Pancreas (tissue), 10 donors: ENCODE results near the gene SCD5. TPM values are rescaled to one million over a fixed set of nuclear protein-coding genes. Genes with fewer than 3 reads are reported as not detected.
A peak's percentile ranks its signal among the peaks of the same experiment; 100 is the strongest.

ENCODE experiments used
- ATAC-seq, 4 donors: fragments of 200-7000 bp; cut with Tn5 transposase; one replicate each; pipeline versions ENCODE4 v1.8.0 to v1.9.1; 2020; ENCODE audit warnings: mild to moderate bottlenecking in 4 of 4, moderate library complexity in 4 of 4
- DNase-seq, 6 donors: peaks; one replicate each; pipeline ENCODE4 v3.0.0-alpha.2; 2020
- FAIRE-seq: peaks from 2 replicates; lab custom pipeline; 2012; peaks lifted over from hg19 to GRCh38; lab: Jason Lieb, UNC
- H3K27ac ChIP-seq, 4 donors: fragments of 200-600 bp; sonication (generic); 1 replicate in 3 of 4; 2 replicates in 1 of 4; pipeline versions ENCODE4 v1.5.0 to v1.8.0; 2020
- H3K27me3 ChIP-seq, 4 donors: fragments of 200-600 bp; one replicate each; pipeline ENCODE4 v1.8.0; 2021
- H3K36me3 ChIP-seq, 3 donors: fragments of 200-600 bp; sonication (generic) in 1 of 3; one replicate each; pipeline versions ENCODE4 v1.5.0 to v1.8.0; 2020 to 2021
- H3K4me1 ChIP-seq, 3 donors: fragments of 200-600 bp; one replicate each; pipeline ENCODE4 v1.8.0; 2021
- H3K4me3 ChIP-seq, 4 donors: fragments of 200-600 bp; sonication (generic) in 2 of 4; one replicate each; pipeline versions ENCODE4 v1.5.0 to v1.8.0; 2020 to 2021
- H3K9me3 ChIP-seq, 4 donors: fragments of 200-600 bp; one replicate each; pipeline ENCODE4 v1.8.0; 2021
- CTCF ChIP-seq, 4 donors: fragments of 200-600 bp; sonication (generic) in 3 of 4; IDR thresholded peaks; one replicate each; pipeline versions ENCODE4 v1.5.0 to v1.8.0; 2021; ENCODE audit warnings: antibody characterized with exemption in 4 of 4
- WGBS, 2 donors: extraction: QIAGEN DNeasy Blood & Tissue Kit; methylation state at CpG; one replicate each; pipeline ENCODE4 v1.1.7; 2013; 5-methylcytosine and 5-hydroxymethylcytosine counted together
- intact Hi-C, 3 donors: fragments of 100-400 bp; cut with DNase I; formaldehyde crosslinking; loops; one replicate each; pipeline versions ENCODE4 v1.11.1 to v1.14.2; 2022
- polyA plus RNA-seq, 2 donors: library from polyadenylated mRNA; stranded (reverse); fragments of 200-250 nt; gene quantifications; one replicate each; pipeline ENCODE4 v1.2.3, GENCODE V29; 2013
- total RNA-seq, 6 donors: library from RNA; stranded (reverse); fragmentation: NEBNext Ultra II Directional in 4 of 6; extraction: Animal tissue kit (Norgen Biotek cat#: 25700) in 4 of 6; gene quantifications; one replicate each; pipeline versions ENCODE4 v1.2.1 to v1.2.4, GENCODE V29; 2021 to 2023
- donor health status: healthy with polysubstance abuse.
- donor health status: DM: no; HTN: no; CAD: no; lungs with moderate emphysema.
- donor health status: DM: no; HTN: no; CAD: no.
- donor health status: control.
- donor health status: control.
- donor health status: Bipolar disorder and iron deficiency.
- donor health status: DM: yes; HTN: yes; CAD: no.
- donor health status: DM: no; HTN: no; CAD: no.
- donor health status: DM: no; HTN: no; CAD: no.
- donor health status: DM: yes; HTN: yes; CAD: no.

SCD5 gene
- total and polyA plus RNA-seq, 8 donors = 19.1 to 58.3 (median 31.3) TPM

GRCh38 chr4:82785611-82786400 lies 12.8 kb downstream of the SCD5 start:
- intact Hi-C loops = no loop called here
- no peak for FAIRE-seq
- WGBS, 2 donors = 58 to 62% methylated on average over 5 of the region's 5 CpGs
- Histone ChIP-seq H3K4me1 (peaks cover 0 to 19% (median 6%) of the 10 kb centered on the region in 3 donors), H3K36me3 (no peaks in the 10 kb centered on the region), H3K9me3 (no peaks in the 10 kb centered on the region), H3K4me3 (no peak overlapping the region), H3K27me3 (no peaks in the 10 kb centered on the region), H3K27ac (peak overlapping the region in 2 of 4 donors; percentile 17 to 59)
- peak in 3 of 4 donors; percentile 15 to 27 (median 24) for ATAC-seq
- DNase-seq = no peak
- no peak for TF ChIP-seq CTCF (IDR thresholded peaks at IDR 0.05)

GRCh38 chr4:82784681-82785610 lies 13.7 kb downstream of the SCD5 start:
- ATAC-seq (no peak), FAIRE-seq (no peak), DNase-seq (no peak)
- Histone ChIP-seq H3K27ac (peak overlapping the region in 2 of 4 donors; percentile 17 to 59), H3K4me3 (no peak overlapping the region), H3K4me1 (peaks cover 5 to 27% (median 15%) of the 10 kb centered on the region in 3 donors), H3K9me3 (no peaks in the 10 kb centered on the region), H3K27me3 (no peaks in the 10 kb centered on the region), H3K36me3 (no peaks in the 10 kb centered on the region)
- intact Hi-C loops = no loop called here
- no peak for TF ChIP-seq CTCF (IDR thresholded peaks at IDR 0.05)
- 52% methylated on average over 9 of the region's 9 CpGs for WGBS, 2 donors

- no peak overlapping the region for H3K4me3 ChIP-seq
- H3K36me3 ChIP-seq = no peaks in the 10 kb centered on the region
- TF ChIP-seq CTCF (IDR thresholded peaks at IDR 0.05) = no peak
- H3K27ac ChIP-seq = peak overlapping the region in 1 of 4 donors; percentile 8
- FAIRE-seq (no peak), DNase-seq (no peak), ATAC-seq (no peak)
- peaks cover 5 to 27% (median 15%) of the 10 kb centered on the region in 3 donors for H3K4me1 ChIP-seq
- WGBS, 2 donors = 65 to 72% methylated on average over 5 of the region's 5 CpGs
- intact Hi-C loops = no loop called here
- H3K9me3 ChIP-seq = no peaks in the 10 kb centered on the region
- no peaks in the 10 kb centered on the region for H3K27me3 ChIP-seq
Observed at GRCh38 chr4:82782626-82783345, 15.8 kb downstream of the SCD5 start.

- Histone ChIP-seq H3K9me3 (no peaks in the 10 kb centered on the region), H3K27me3 (no peaks in the 10 kb centered on the region), H3K4me3 (no peak overlapping the region), H3K4me1 (peaks cover 5 to 24% (median 15%) of the 10 kb centered on the region in 3 donors), H3K27ac (peak overlapping the region; percentile 54 to 79 (median 75)), H3K36me3 (no peaks in the 10 kb centered on the region)
- DNase-seq = peak; percentile 80 to 94 (median 88)
- no peak for TF ChIP-seq CTCF (IDR thresholded peaks at IDR 0.05)
- FAIRE-seq = no peak
- intact Hi-C loops = no loop called here
- 29 to 31% methylated on average over 10 of the region's 10 CpGs for WGBS, 2 donors
- peak; percentile 87 to 91 (median 89) for ATAC-seq
Observed at GRCh38 chr4:82780752-82781231, 17.8 kb downstream of the SCD5 start.
